ENCODE results near the gene RGS7. TPM values are rescaled to one million over a fixed set of nuclear protein-coding genes. Genes with fewer than 3 reads are reported as not detected.

The RGS7 gene
- total and polyA plus RNA-seq, 2 of the 8 experiments (the other 6 are each of a cell fraction or from before 2014, with no cell fraction given): 1.6 to 3.0 TPM

DNA sequence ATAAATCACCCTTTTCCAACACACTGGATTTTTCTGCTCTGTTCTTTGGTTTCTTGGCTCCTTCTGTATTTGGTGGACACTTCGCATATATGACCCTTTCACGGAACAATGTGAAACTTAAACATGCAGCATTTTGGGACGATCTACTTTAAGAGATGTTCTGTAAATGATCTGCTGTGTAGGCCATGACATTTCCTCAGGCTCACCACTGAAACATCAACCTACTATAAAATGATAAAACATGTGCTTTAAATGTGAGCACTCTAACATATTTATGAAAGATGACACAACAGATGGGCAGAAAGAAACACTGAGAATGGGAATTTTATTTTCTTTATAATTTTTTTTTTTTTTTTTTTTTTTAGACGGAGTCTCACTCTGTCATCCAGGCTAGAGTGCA is 428.7 kb downstream of the RGS7 start (continued):
- no peak for TF ChIP-seq CTCF (IDR thresholded peaks at IDR 0.05; ENCODE audit: control extremely low read depth in 1 of 3, insufficient read depth in 1 of 3, low read depth in 1 of 3, low read length in 3 of 3)
- no peak for TF ChIP-seq CBX8 (IDR thresholded peaks at IDR 0.05; ENCODE audit: borderline replicate concordance, low read depth, low read length)
